GM10248 (cell line): ENCODE data around the gene FAT4.

ENCODE experiments used
- CTCF ChIA-PET: fragments of 300-600 bp; sonication (Branson Sonifier 250); formaldehyde crosslinking; extraction: SDS; loops from one replicate; lab custom pipeline; 2021; ENCODE audit warnings: antibody characterized with exemption; lab: Yijun Ruan, JAX
- POLR2A ChIA-PET: fragments of 350-650 bp; sonication (Branson Sonifier 250); formaldehyde crosslinking; extraction: SDS; loops from one replicate; lab custom pipeline; 2020; ENCODE audit warnings: antibody characterized with exemption; lab: Yijun Ruan, JAX
- DNase-seq: peaks from one replicate; pipeline ENCODE4 v3.0.0; 2012; ENCODE audit errors: extremely low spot score
- TF ChIP-seq, protein P1 (sequence below): IDR thresholded peaks from 2 replicates; pipeline ENCODE4 v1.5.1; 2012; ENCODE audit warnings: mild to moderate bottlenecking, low read depth; ENCODE audit errors: extremely low read depth, missing control alignments, control extremely low read depth

The FAT4 gene

DNA sequence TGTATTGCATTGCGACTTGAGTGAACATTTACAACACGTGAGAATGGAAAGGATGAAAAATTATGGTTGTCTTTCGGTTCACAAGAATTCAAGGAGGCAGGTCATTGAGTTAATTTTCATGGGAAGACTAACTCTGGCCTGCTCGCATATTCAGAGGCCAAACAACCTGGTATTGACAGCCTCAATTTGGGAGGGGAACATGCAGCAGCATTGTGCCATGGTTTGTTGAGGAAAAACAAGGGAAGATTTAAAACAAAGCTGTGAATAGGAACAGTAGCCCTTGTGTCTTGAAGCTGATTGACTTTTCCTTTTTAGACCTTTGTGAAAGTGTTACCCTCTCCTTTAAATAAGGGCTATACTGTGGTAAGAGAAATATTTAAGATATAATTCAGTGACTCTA lies 31.9 kb downstream of the FAT4 start:
- CTCF ChIA-PET = interaction anchor here (1.6 kb wide), 1 partner anchor 11 kb away, joined by 3 read pairs; no protein-coding TSS in a partner anchor
- no peak for DNase-seq
- TF ChIP-seq, protein P1, sequence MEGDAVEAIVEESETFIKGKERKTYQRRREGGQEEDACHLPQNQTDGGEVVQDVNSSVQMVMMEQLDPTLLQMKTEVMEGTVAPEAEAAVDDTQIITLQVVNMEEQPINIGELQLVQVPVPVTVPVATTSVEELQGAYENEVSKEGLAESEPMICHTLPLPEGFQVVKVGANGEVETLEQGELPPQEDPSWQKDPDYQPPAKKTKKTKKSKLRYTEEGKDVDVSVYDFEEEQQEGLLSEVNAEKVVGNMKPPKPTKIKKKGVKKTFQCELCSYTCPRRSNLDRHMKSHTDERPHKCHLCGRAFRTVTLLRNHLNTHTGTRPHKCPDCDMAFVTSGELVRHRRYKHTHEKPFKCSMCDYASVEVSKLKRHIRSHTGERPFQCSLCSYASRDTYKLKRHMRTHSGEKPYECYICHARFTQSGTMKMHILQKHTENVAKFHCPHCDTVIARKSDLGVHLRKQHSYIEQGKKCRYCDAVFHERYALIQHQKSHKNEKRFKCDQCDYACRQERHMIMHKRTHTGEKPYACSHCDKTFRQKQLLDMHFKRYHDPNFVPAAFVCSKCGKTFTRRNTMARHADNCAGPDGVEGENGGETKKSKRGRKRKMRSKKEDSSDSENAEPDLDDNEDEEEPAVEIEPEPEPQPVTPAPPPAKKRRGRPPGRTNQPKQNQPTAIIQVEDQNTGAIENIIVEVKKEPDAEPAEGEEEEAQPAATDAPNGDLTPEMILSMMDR = no peak
- POLR2A ChIA-PET = no interaction called here

DNA sequence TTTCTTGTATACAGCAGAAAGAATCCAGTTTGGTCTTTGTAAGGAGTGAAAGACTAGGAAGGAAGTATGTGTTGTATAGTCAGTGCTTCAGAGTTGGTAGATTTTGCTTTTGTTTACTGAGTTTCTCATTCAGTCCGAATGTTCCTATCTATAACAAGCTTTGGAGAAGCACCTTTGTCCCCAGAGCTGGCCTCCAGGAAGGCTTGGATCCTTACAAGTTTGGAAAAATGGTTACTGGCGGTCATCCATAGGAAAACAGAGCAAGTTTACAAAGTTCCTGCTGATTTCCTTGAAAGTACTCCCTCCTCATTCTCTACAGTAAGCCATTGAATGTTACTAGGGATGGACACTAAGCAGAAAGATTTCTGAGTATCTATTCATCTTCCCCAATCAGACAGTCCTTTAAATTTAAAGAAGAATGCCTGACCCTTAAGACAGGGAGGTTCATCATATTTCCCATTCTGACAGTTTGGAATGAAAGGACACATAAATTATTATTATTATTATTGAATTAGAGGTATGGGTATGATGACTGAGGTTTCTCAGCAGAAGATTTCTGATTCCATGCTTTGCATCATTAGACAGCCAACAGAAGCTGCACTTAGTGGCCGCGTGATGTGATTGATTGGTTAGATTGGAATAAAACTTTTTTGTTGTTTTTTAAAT lies 35.8 kb downstream of the FAT4 start:
- ChIA-PET POLR2A (no interaction called here), CTCF (no interaction called here)
- TF ChIP-seq, protein P1 = no peak
- no peak for DNase-seq

DNA sequence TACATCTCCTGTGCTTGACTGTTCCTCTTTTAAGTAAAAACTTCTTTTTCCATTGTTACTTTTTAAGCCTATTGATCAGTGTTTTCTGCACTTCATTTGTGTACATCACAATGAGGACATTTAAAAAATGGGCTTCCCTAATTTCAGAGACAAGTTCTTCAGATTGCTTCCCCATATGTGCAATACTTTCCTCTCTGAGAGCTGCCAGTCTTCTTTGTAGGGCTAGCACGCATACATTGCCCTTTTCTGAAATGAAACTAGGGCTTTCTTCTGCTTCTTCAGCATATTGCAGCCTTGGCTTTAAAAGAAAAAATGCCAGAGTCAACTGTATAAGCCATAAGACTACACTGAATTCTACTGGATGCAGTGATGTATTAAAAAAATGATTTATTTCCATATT lies 37.8 kb downstream of the FAT4 start:
- TF ChIP-seq, protein P1 = no peak
- ChIA-PET POLR2A (no interaction called here), CTCF (interaction anchor here (1.2 kb wide), 1 partner anchor 12 kb away, joined by 3 read pairs; no protein-coding TSS in a partner anchor)
- DNase-seq = no peak

DNA sequence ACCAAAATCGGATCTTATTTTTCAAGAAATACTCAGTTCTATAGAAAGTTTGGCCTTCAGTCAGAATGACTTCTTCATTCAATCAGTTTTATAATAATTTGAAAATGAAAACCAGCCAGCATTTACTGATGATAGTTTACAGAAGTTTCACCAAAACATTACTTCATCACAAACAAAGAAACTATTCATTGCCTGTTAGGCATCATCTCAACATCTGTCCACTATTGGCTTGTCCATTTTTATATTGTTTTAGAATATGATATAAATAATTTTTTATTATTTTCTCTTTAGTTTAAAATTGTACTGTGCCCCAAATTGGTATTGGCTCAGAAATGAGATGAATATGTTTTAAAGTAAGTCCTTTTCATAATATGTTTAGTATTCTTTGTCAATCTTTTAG lies 38.4 kb downstream of the FAT4 start:
- TF ChIP-seq, protein P1 = no peak
- no peak for DNase-seq
- POLR2A ChIA-PET = no interaction called here
- CTCF ChIA-PET = no interaction called here

DNA sequence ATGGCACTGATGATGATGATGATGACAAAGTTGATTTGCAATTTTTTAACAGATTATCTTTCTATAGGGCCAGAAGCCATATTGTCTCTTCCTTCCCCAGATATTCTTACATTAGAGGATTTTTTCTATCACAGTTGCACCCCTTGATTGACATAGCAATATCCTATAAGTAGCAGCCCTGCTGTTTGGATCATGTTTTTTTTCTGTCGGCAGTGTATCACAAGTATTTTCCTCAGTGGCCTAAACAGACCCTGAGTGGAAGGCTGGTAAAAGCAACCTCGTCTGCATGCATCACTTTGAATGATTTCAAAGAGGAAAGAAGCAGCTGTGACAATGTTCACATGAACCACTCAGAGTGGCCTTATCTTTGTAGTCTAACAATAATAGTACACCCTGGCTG lies 41.0 kb downstream of the FAT4 start:
- ChIA-PET POLR2A (no interaction called here), CTCF (interaction anchor here (1.0 to 1.2 kb wide), 2 partner anchors 10 to 13 kb away, joined by 3 read pairs; no protein-coding TSS in a partner anchor)
- DNase-seq = no peak
- TF ChIP-seq, protein P1 = no peak

DNA sequence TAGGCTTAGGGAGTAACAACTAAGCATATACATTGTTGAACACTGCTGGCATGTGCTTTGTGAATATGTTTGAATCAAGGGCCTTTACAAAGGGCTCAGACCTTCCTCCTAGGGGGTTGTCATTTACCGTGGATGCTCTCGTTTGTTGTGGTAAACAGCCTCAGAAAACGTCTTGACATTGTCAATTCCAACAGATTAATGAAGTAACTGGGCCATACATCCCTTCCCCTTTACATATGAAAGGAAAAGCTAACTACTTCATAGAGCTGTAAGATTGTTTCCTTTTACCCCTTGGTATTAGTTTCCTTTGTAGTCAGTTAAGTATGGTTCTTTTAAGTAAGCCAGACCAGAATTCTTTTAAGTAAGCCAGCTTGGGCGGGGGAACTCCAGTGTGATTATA lies 42.9 kb downstream of the FAT4 start:
- ChIA-PET POLR2A (no interaction called here), CTCF (no interaction called here)
- no peak for DNase-seq
- TF ChIP-seq, protein P1 = no peak
